Pancreas (tissue), 10 donors: ENCODE results near the gene ATP10D. TPM values are rescaled to one million over a fixed set of nuclear protein-coding genes. Genes with fewer than 3 reads are reported as not detected.

Experiments used
- ATAC-seq, 4 donors: fragments of 200-7000 bp; cut with Tn5 transposase; one replicate each; pipeline versions ENCODE4 v1.8.0 to v1.9.1; 2020; ENCODE audit warnings: mild to moderate bottlenecking in 4 of 4, moderate library complexity in 4 of 4
- DNase-seq, 6 donors: peaks; one replicate each; pipeline ENCODE4 v3.0.0-alpha.2; 2020
- FAIRE-seq: peaks from 2 replicates; lab custom pipeline; 2012; peaks lifted over from hg19 to GRCh38; lab: Jason Lieb, UNC
- H3K27ac ChIP-seq, 4 donors: fragments of 200-600 bp; sonication (generic); 1 replicate in 3 of 4; 2 replicates in 1 of 4; pipeline versions ENCODE4 v1.5.0 to v1.8.0; 2020
- H3K27me3 ChIP-seq, 4 donors: fragments of 200-600 bp; one replicate each; pipeline ENCODE4 v1.8.0; 2021
- H3K36me3 ChIP-seq, 3 donors: fragments of 200-600 bp; sonication (generic) in 1 of 3; one replicate each; pipeline versions ENCODE4 v1.5.0 to v1.8.0; 2020 to 2021
- H3K4me1 ChIP-seq, 3 donors: fragments of 200-600 bp; one replicate each; pipeline ENCODE4 v1.8.0; 2021
- H3K4me3 ChIP-seq, 4 donors: fragments of 200-600 bp; sonication (generic) in 2 of 4; one replicate each; pipeline versions ENCODE4 v1.5.0 to v1.8.0; 2020 to 2021
- H3K9me3 ChIP-seq, 4 donors: fragments of 200-600 bp; one replicate each; pipeline ENCODE4 v1.8.0; 2021
- WGBS, 2 donors: extraction: QIAGEN DNeasy Blood & Tissue Kit; methylation state at CpG; one replicate each; pipeline ENCODE4 v1.1.7; 2013; 5-methylcytosine and 5-hydroxymethylcytosine counted together
- intact Hi-C, 3 donors: fragments of 100-400 bp; cut with DNase I; formaldehyde crosslinking; loops; one replicate each; pipeline versions ENCODE4 v1.11.1 to v1.14.2; 2022
- polyA plus RNA-seq, 2 donors: library from polyadenylated mRNA; stranded (reverse); fragments of 200-250 nt; gene quantifications; one replicate each; pipeline ENCODE4 v1.2.3, GENCODE V29; 2013
- total RNA-seq, 6 donors: library from RNA; stranded (reverse); fragmentation: NEBNext Ultra II Directional in 4 of 6; extraction: Animal tissue kit (Norgen Biotek cat#: 25700) in 4 of 6; gene quantifications; one replicate each; pipeline versions ENCODE4 v1.2.1 to v1.2.4, GENCODE V29; 2021 to 2023
- TF ChIP-seq, protein P1 (sequence below), 4 donors: fragments of 200-600 bp; sonication (generic) in 3 of 4; IDR thresholded peaks; one replicate each; pipeline versions ENCODE4 v1.5.0 to v1.8.0; 2021; ENCODE audit warnings: antibody characterized with exemption in 4 of 4
- donor health status: healthy with polysubstance abuse.
- donor health status: DM: no; HTN: no; CAD: no; lungs with moderate emphysema.
- donor health status: DM: no; HTN: no; CAD: no.
- donor health status: control.
- donor health status: control.
- donor health status: Bipolar disorder and iron deficiency.
- donor health status: DM: yes; HTN: yes; CAD: no.
- donor health status: DM: no; HTN: no; CAD: no.
- donor health status: DM: no; HTN: no; CAD: no.
- donor health status: DM: yes; HTN: yes; CAD: no.

Gene ATP10D
- total and polyA plus RNA-seq, 8 donors = 2.1 to 20.5 (median 7.5) TPM

DNA sequence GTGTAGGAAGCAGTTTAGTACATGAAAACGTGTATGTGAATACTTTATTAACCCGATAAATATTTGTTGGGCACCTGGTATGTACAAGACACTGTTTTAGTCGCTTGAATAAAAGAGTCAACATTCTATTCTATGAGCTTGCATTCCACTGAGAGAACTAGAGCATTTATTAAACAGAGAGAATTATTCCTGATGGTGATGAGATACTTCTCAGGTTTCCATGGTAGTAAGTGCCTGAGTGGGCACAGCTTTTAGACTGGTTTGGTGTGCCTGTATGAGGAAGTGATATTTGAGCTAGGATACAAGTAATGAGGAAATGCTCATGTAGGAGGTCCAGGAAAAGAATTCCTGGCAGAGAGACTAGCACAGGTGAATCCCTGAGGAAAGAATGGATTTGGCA is 94.2 kb downstream of the ATP10D start:
- no peaks in the 10 kb centered on the region for H3K9me3 ChIP-seq
- 73 to 74% methylated on average over 3 of the region's 3 CpGs for WGBS, 2 donors
- FAIRE-seq (no peak), ATAC-seq (no peak), DNase-seq (no peak)
- TF ChIP-seq, protein P1, sequence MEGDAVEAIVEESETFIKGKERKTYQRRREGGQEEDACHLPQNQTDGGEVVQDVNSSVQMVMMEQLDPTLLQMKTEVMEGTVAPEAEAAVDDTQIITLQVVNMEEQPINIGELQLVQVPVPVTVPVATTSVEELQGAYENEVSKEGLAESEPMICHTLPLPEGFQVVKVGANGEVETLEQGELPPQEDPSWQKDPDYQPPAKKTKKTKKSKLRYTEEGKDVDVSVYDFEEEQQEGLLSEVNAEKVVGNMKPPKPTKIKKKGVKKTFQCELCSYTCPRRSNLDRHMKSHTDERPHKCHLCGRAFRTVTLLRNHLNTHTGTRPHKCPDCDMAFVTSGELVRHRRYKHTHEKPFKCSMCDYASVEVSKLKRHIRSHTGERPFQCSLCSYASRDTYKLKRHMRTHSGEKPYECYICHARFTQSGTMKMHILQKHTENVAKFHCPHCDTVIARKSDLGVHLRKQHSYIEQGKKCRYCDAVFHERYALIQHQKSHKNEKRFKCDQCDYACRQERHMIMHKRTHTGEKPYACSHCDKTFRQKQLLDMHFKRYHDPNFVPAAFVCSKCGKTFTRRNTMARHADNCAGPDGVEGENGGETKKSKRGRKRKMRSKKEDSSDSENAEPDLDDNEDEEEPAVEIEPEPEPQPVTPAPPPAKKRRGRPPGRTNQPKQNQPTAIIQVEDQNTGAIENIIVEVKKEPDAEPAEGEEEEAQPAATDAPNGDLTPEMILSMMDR (IDR thresholded peaks at IDR 0.05) = no peak
- intact Hi-C loops = no loop called here
- no peak overlapping the region for H3K27ac ChIP-seq
- H3K4me3 ChIP-seq = no peak overlapping the region
- no peaks in the 10 kb centered on the region for H3K4me1 ChIP-seq
- no peaks in the 10 kb centered on the region for H3K27me3 ChIP-seq
- H3K36me3 ChIP-seq = peaks cover 0 to 9% (median 6%) of the 10 kb centered on the region in 3 donors

DNA sequence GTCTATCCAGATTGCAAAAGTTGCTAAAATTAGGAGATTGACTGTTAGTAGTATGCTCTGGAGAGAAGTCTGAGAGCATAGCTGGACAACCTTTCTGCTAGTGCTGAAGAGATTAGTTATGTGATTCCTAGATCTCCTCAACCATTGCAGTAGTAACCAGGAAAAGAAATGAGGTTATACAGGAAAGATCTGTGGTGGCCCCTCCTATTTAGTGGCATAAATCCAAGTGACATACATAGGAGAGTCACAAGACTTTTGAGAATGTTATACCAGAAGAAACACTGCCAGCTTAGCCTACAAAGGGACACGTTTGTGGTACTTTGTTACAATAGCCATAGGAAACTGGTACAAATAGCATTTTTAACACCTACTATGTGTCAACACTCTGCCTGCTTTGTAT is 105.2 kb downstream of the ATP10D start:
- Histone ChIP-seq H3K27me3 (no peaks in the 10 kb centered on the region), H3K4me3 (no peak overlapping the region), H3K9me3 (no peaks in the 10 kb centered on the region), H3K36me3 (peaks cover 0 to 24% (median 11%) of the 10 kb centered on the region in 3 donors), H3K4me1 (no peaks in the 10 kb centered on the region), H3K27ac (no peak overlapping the region)
- DNase-seq = no peak
- ATAC-seq = no peak
- TF ChIP-seq, protein P1 (IDR thresholded peaks at IDR 0.05) = no peak
- 53 to 77% methylated on average over 1 of the region's 1 CpG for WGBS, 2 donors
- intact Hi-C loops = no loop called here
- FAIRE-seq = no peak

DNA sequence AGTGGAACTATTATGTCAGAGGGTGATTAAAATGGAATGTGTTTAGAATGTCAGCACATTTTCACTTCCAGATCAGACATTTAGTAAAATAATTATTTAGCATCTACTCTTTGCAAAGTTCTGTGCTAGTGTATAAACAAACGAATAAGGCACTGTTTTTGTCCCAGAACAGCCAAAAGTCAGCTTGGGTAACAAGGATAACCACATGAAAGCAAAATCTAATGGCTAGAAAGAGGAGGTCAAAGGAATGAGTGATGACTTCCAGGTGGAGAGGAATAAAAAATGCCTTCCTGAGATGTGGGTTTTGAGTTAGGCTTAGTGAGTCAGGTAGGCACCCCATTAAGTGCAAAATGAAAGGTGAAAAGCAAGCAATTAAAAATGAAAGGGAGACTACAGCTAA is 112.6 kb downstream of the ATP10D start:
- Histone ChIP-seq H3K36me3 (no peaks in the 10 kb centered on the region), H3K4me3 (no peak overlapping the region), H3K27me3 (no peaks in the 10 kb centered on the region), H3K27ac (no peak overlapping the region), H3K4me1 (no peaks in the 10 kb centered on the region), H3K9me3 (no peaks in the 10 kb centered on the region)
- TF ChIP-seq, protein P1 (IDR thresholded peaks at IDR 0.05) = no peak
- 76 to 80% methylated on average over 1 of the region's 1 CpG for WGBS, 2 donors
- DNase-seq = no peak
- no peak for FAIRE-seq
- intact Hi-C loops = no loop called here
- ATAC-seq = no peak

DNA sequence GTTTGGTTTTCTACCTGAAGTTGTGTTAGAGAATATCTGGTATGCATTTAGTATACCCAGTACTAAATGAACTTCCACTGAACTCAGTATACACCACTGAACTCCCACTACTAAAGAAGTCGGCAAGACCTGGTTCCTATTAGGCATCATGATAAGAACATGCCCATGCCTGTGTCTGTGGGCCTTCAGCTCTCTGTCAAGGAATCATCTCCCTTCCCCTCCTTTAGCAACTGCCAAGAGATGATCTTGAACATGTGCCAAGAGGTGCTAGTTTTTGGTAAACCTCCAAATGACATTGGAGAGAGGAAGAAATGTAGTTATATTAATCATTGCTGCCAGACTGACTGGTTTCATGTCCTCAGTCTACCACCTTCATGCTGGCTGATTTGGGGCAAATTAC is 113.2 kb downstream of the ATP10D start:
- intact Hi-C loops = no loop called here
- H3K36me3 ChIP-seq = no peaks in the 10 kb centered on the region
- H3K4me3 ChIP-seq = no peak overlapping the region
- ATAC-seq (no peak), FAIRE-seq (no peak), DNase-seq (no peak)
- no peaks in the 10 kb centered on the region for H3K9me3 ChIP-seq
- H3K27me3 ChIP-seq = no peaks in the 10 kb centered on the region
- no peaks in the 10 kb centered on the region for H3K4me1 ChIP-seq
- H3K27ac ChIP-seq = no peak overlapping the region
- 76 to 78% methylated on average over 1 of the region's 1 CpG for WGBS, 2 donors
- TF ChIP-seq, protein P1 (IDR thresholded peaks at IDR 0.05) = no peak

DNA sequence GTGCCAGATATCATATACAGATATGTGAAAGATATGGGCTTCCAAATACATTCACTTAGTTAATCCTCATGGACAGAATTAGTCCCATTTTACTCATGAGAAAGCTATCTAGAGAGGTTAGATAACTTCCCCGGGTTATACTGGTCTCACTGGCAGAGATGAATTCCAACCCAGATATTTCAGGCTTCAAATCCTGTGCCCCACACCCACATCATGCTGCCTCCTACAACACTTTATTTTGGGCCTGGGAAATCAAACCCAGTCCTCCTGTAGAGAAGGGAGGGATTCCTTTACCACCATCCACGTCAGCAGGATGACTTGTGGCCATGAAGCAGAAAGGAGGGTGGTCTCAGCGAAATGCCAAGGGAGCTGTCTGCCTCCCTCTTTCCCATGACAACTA is 113.8 kb downstream of the ATP10D start:
- WGBS, 2 donors = 82 to 94% methylated on average over 3 of the region's 3 CpGs
- H3K4me1 ChIP-seq = no peaks in the 10 kb centered on the region

More for the DNA sequence above, 113.8 kb downstream of the ATP10D start:
- intact Hi-C loops = no loop called here
- no peak overlapping the region for H3K27ac ChIP-seq
- TF ChIP-seq, protein P1 (IDR thresholded peaks at IDR 0.05) = no peak
- H3K4me3 ChIP-seq = no peak overlapping the region
- ATAC-seq = no peak
- H3K9me3 ChIP-seq = no peaks in the 10 kb centered on the region
- no peaks in the 10 kb centered on the region for H3K27me3 ChIP-seq
- no peak for DNase-seq
- FAIRE-seq = no peak
- H3K36me3 ChIP-seq = no peaks in the 10 kb centered on the region
